ENCODE data around the gene TEX13D.

DNA sequence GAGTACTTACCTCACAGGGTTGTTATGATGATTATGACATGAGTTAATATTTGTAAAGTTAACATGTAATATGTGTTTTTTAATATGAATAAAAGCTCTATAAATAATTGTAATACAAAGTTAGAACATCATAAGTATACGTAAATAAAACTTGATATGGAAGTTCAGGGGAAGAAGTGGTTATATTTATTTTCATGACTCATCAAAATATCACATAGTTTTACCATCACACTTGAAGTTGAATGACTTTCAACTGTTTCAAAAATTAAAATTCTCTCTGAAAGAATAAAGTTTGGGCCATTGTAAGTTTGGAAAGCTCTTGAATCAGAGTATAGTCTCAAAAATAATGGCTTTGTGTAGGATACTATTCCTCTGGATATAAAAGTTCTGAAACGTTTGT, 22.2 kb downstream of the TEX13D start:
- no peak for TF ChIP-seq EZH2phosphoT487 (IDR thresholded peaks at IDR 0.05; ENCODE audit: borderline replicate concordance, low read depth, low read length)
- TF ChIP-seq, protein P1, sequence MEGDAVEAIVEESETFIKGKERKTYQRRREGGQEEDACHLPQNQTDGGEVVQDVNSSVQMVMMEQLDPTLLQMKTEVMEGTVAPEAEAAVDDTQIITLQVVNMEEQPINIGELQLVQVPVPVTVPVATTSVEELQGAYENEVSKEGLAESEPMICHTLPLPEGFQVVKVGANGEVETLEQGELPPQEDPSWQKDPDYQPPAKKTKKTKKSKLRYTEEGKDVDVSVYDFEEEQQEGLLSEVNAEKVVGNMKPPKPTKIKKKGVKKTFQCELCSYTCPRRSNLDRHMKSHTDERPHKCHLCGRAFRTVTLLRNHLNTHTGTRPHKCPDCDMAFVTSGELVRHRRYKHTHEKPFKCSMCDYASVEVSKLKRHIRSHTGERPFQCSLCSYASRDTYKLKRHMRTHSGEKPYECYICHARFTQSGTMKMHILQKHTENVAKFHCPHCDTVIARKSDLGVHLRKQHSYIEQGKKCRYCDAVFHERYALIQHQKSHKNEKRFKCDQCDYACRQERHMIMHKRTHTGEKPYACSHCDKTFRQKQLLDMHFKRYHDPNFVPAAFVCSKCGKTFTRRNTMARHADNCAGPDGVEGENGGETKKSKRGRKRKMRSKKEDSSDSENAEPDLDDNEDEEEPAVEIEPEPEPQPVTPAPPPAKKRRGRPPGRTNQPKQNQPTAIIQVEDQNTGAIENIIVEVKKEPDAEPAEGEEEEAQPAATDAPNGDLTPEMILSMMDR (conservative IDR thresholded peaks at IDR 0.05; ENCODE audit: low read length): no peak
